ENCODE measurements around the gene TMUB1.

Gene TMUB1

GRCh38 chr7:151091431-151091830 is 8.1 kb upstream of the TMUB1 start:
- Histone ChIP-seq H2AK5ac (ENCODE audit: low read depth, low read length) (peak overlapping the region; percentile 42), H2BK5ac (ENCODE audit: low read length) (no peak overlapping the region), H3K4me2 (ENCODE audit: insufficient read depth, low read length, poor library complexity, severe bottlenecking) (no peak overlapping the region), H3K27ac (replicated peaks; ENCODE audit: low read length) (no peak overlapping the region), H3K14ac (ENCODE audit: low read length) (no peak overlapping the region), H3K27me3 (ENCODE audit: control insufficient read depth in 3 of 3, insufficient read depth in 3 of 3, low read depth in 1 of 3, low read length in 3 of 3) (peaks cover 0 to 3% (median 0%) of the 10 kb centered on the region in 3 experiments), H4K8ac (ENCODE audit: low read depth, low read length) (no peak overlapping the region), H2BK12ac (ENCODE audit: low read length) (no peak overlapping the region), H3K9me3 (replicated peaks in 1 of 2; ENCODE audit: control insufficient read depth in 2 of 2, insufficient read depth in 1 of 2, low read depth in 1 of 2, low read length in 2 of 2) (no peaks in the 10 kb centered on the region), H4K91ac (ENCODE audit: low read depth, low read length, poor library complexity) (no peak overlapping the region), H3K18ac (ENCODE audit: low read length) (no peak overlapping the region), H2BK15ac (ENCODE audit: low read length) (no peak overlapping the region), H3K4ac (ENCODE audit: low read length) (no peak overlapping the region), H2AFZ (ENCODE audit: low read length) (no peak overlapping the region), H3K9ac (ENCODE audit: low read depth, low read length, poor library complexity) (no peak overlapping the region), H3K4me1 (ENCODE audit: control insufficient read depth in 2 of 2, insufficient read depth in 1 of 2, low read depth in 1 of 2, low read length in 2 of 2) (peaks cover 20 to 23% of the 10 kb centered on the region in 2 donors), H3K23ac (ENCODE audit: low read depth, low read length, poor library complexity) (no peak overlapping the region), H3K36me3 (replicated peaks in 1 of 2; ENCODE audit: control insufficient read depth in 2 of 2, insufficient read depth in 2 of 2, low read length in 2 of 2) (peaks cover 3 to 49% of the 10 kb centered on the region in 2 donors), H3K79me1 (ENCODE audit: low read depth, low read length) (peaks cover 24% of the 10 kb centered on the region), H3K4me3 (ENCODE audit: low read length in 2 of 2) (no peak overlapping the region), H2BK120ac (ENCODE audit: low read depth, low read length) (no peak overlapping the region)
- no peak for DNase-seq (ENCODE audit: low spot score)
- no CpG with 5 or more reads among the region's 6 CpGs for WGBS, 2 donors (ENCODE audit: extremely low coverage in 2 of 2, insufficient read length in 2 of 2, insufficient replicate concordance in 1 of 2)

GRCh38 chr7:151091003-151091402 is 7.7 kb upstream of the TMUB1 start:
- no peak overlapping the region for H2BK5ac ChIP-seq (ENCODE audit: low read length)
- no peak overlapping the region for H3K4me3 ChIP-seq (ENCODE audit: low read length in 2 of 2)
- H2AFZ ChIP-seq (ENCODE audit: low read length): no peak overlapping the region
- no peak overlapping the region for H3K23ac ChIP-seq (ENCODE audit: low read depth, low read length, poor library complexity)
- no peaks in the 10 kb centered on the region for H3K9me3 ChIP-seq (replicated peaks in 1 of 2; ENCODE audit: control insufficient read depth in 2 of 2, insufficient read depth in 1 of 2, low read depth in 1 of 2, low read length in 2 of 2)
- H2BK15ac ChIP-seq (ENCODE audit: low read length): no peak overlapping the region
- WGBS, 2 donors (ENCODE audit: extremely low coverage in 2 of 2, insufficient read length in 2 of 2, insufficient replicate concordance in 1 of 2): no CpG with 5 or more reads among the region's 7 CpGs
- no peak overlapping the region for H3K14ac ChIP-seq (ENCODE audit: low read length)
- no peak overlapping the region for H4K8ac ChIP-seq (ENCODE audit: low read depth, low read length)
- H2AK5ac ChIP-seq (ENCODE audit: low read depth, low read length): no peak overlapping the region
- no peak overlapping the region for H2BK120ac ChIP-seq (ENCODE audit: low read depth, low read length)
- no peak overlapping the region for H3K9ac ChIP-seq (ENCODE audit: low read depth, low read length, poor library complexity)
- peaks cover 0 to 3% (median 0%) of the 10 kb centered on the region in 3 experiments for H3K27me3 ChIP-seq (ENCODE audit: control insufficient read depth in 3 of 3, insufficient read depth in 3 of 3, low read depth in 1 of 3, low read length in 3 of 3)
- DNase-seq (ENCODE audit: low spot score): no peak
- H3K4me1 ChIP-seq (ENCODE audit: control insufficient read depth in 2 of 2, insufficient read depth in 1 of 2, low read depth in 1 of 2, low read length in 2 of 2): peaks cover 20 to 23% of the 10 kb centered on the region in 2 donors
- no peak overlapping the region for H3K27ac ChIP-seq (replicated peaks; ENCODE audit: low read length)
- H3K18ac ChIP-seq (ENCODE audit: low read length): no peak overlapping the region
- H4K91ac ChIP-seq (ENCODE audit: low read depth, low read length, poor library complexity): no peak overlapping the region
- H3K79me1 ChIP-seq (ENCODE audit: low read depth, low read length): peaks cover 22% of the 10 kb centered on the region
- no peak overlapping the region for H3K4ac ChIP-seq (ENCODE audit: low read length)
- no peak overlapping the region for H2BK12ac ChIP-seq (ENCODE audit: low read length)
- no peak overlapping the region for H3K4me2 ChIP-seq (ENCODE audit: insufficient read depth, low read length, poor library complexity, severe bottlenecking)
- H3K36me3 ChIP-seq (replicated peaks in 1 of 2; ENCODE audit: control insufficient read depth in 2 of 2, insufficient read depth in 2 of 2, low read length in 2 of 2): peaks cover 3 to 46% of the 10 kb centered on the region in 2 donors

GRCh38 chr7:151089893-151090730 is 6.8 kb upstream of the TMUB1 start:
- Histone ChIP-seq H3K14ac (ENCODE audit: low read length) (no peak overlapping the region), H2AFZ (ENCODE audit: low read length) (no peak overlapping the region), H3K9ac (ENCODE audit: low read depth, low read length, poor library complexity) (no peak overlapping the region), H2BK15ac (ENCODE audit: low read length) (no peak overlapping the region), H2AK5ac (ENCODE audit: low read depth, low read length) (no peak overlapping the region), H3K23ac (ENCODE audit: low read depth, low read length, poor library complexity) (no peak overlapping the region), H3K4me2 (ENCODE audit: insufficient read depth, low read length, poor library complexity, severe bottlenecking) (no peak overlapping the region), H2BK5ac (ENCODE audit: low read length) (peak overlapping the region; percentile 42), H3K4ac (ENCODE audit: low read length) (no peak overlapping the region), H4K91ac (ENCODE audit: low read depth, low read length, poor library complexity) (no peak overlapping the region), H3K27ac (replicated peaks; ENCODE audit: low read length) (no peak overlapping the region), H4K8ac (ENCODE audit: low read depth, low read length) (no peak overlapping the region), H3K4me1 (ENCODE audit: control insufficient read depth in 2 of 2, insufficient read depth in 1 of 2, low read depth in 1 of 2, low read length in 2 of 2) (peaks cover 26 to 27% of the 10 kb centered on the region in 2 donors), H2BK12ac (ENCODE audit: low read length) (no peak overlapping the region), H3K18ac (ENCODE audit: low read length) (peak overlapping the region; percentile 84), H3K36me3 (replicated peaks in 1 of 2; ENCODE audit: control insufficient read depth in 2 of 2, insufficient read depth in 2 of 2, low read length in 2 of 2) (peaks cover 3 to 46% of the 10 kb centered on the region in 2 donors), H2BK120ac (ENCODE audit: low read depth, low read length) (no peak overlapping the region), H3K9me3 (replicated peaks in 1 of 2; ENCODE audit: control insufficient read depth in 2 of 2, insufficient read depth in 1 of 2, low read depth in 1 of 2, low read length in 2 of 2) (no peaks in the 10 kb centered on the region), H3K79me1 (ENCODE audit: low read depth, low read length) (peaks cover 20% of the 10 kb centered on the region), H3K4me3 (ENCODE audit: low read length in 2 of 2) (no peak overlapping the region), H3K27me3 (ENCODE audit: control insufficient read depth in 3 of 3, insufficient read depth in 3 of 3, low read depth in 1 of 3, low read length in 3 of 3) (peaks cover 0 to 3% (median 0%) of the 10 kb centered on the region in 3 experiments)
- no CpG with 5 or more reads among the region's 22 CpGs for WGBS, 2 donors (ENCODE audit: extremely low coverage in 2 of 2, insufficient read length in 2 of 2, insufficient replicate concordance in 1 of 2)
- no peak for DNase-seq (ENCODE audit: low spot score)

GRCh38 chr7:151088856-151089699 is 5.8 kb upstream of the TMUB1 start:
- no peak overlapping the region for H2AFZ ChIP-seq (ENCODE audit: low read length)
- no peaks in the 10 kb centered on the region for H3K9me3 ChIP-seq (replicated peaks in 1 of 2; ENCODE audit: control insufficient read depth in 2 of 2, insufficient read depth in 1 of 2, low read depth in 1 of 2, low read length in 2 of 2)
- peak overlapping the region; percentile 59 for H2BK12ac ChIP-seq (ENCODE audit: low read length)
- peaks cover 27 to 28% of the 10 kb centered on the region in 2 donors for H3K4me1 ChIP-seq (ENCODE audit: control insufficient read depth in 2 of 2, insufficient read depth in 1 of 2, low read depth in 1 of 2, low read length in 2 of 2)
- H3K4me2 ChIP-seq (ENCODE audit: insufficient read depth, low read length, poor library complexity, severe bottlenecking): peak overlapping the region; percentile 40
- H2BK15ac ChIP-seq (ENCODE audit: low read length): no peak overlapping the region
- DNase-seq (ENCODE audit: low spot score): peak; percentile 58
- no peak overlapping the region for H2BK120ac ChIP-seq (ENCODE audit: low read depth, low read length)
- H3K14ac ChIP-seq (ENCODE audit: low read length): no peak overlapping the region
- H4K8ac ChIP-seq (ENCODE audit: low read depth, low read length): no peak overlapping the region
- no peak overlapping the region for H2BK5ac ChIP-seq (ENCODE audit: low read length)
- peaks cover 20% of the 10 kb centered on the region for H3K79me1 ChIP-seq (ENCODE audit: low read depth, low read length)
- peaks cover 3 to 44% of the 10 kb centered on the region in 2 donors for H3K36me3 ChIP-seq (replicated peaks in 1 of 2; ENCODE audit: control insufficient read depth in 2 of 2, insufficient read depth in 2 of 2, low read length in 2 of 2)
- peak overlapping the region in 1 of 2 donors; percentile 95 for H3K4me3 ChIP-seq (ENCODE audit: low read length in 2 of 2)
- H2AK5ac ChIP-seq (ENCODE audit: low read depth, low read length): no peak overlapping the region
- no peak overlapping the region for H3K27ac ChIP-seq (replicated peaks; ENCODE audit: low read length)
- peak overlapping the region; percentile 57 for H3K23ac ChIP-seq (ENCODE audit: low read depth, low read length, poor library complexity)
- H4K91ac ChIP-seq (ENCODE audit: low read depth, low read length, poor library complexity): no peak overlapping the region
- no peak overlapping the region for H3K4ac ChIP-seq (ENCODE audit: low read length)
- H3K27me3 ChIP-seq (ENCODE audit: control insufficient read depth in 3 of 3, insufficient read depth in 3 of 3, low read depth in 1 of 3, low read length in 3 of 3): peaks cover 0 to 3% (median 0%) of the 10 kb centered on the region in 3 experiments
- peak overlapping the region; percentile 84 for H3K18ac ChIP-seq (ENCODE audit: low read length)
- WGBS, 2 donors (ENCODE audit: extremely low coverage in 2 of 2, insufficient read length in 2 of 2, insufficient replicate concordance in 1 of 2): no CpG with 5 or more reads among the region's 30 CpGs
- no peak overlapping the region for H3K9ac ChIP-seq (ENCODE audit: low read depth, low read length, poor library complexity)

Data from neuronal stem cell (in vitro differentiated cells).